Measurements from ENCODE around the gene HCAR2.
"Not testable (repeated sequence)": the region's sequence is repeated elsewhere in the genome, so short reads cannot be mapped to it uniquely, and the experiment has no call there.

DNA sequence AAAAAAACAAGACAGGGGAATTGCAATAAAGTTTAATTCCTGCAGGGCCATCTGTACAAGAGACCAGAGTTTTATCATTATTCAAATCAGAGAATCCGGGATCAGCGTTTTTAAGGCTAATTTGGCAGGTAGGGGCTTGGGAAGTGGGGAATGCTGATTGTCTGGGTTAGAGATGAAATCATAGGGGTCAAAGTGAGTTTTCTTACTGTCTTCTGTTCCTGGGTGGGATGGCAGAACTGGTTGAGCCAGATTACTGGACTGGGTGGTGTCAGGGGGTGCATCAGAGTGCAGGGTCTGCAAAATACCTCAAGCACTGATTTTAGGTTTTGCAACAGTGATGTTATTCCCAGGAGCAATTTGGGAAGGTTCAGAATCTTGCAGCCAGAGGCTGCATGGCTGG lies 7.2 kb upstream of the HCAR2 start:
- not testable (repeated sequence) for TF ChIP-seq ZNF274 (CRISPR knock-in tag; IDR thresholded peaks at IDR 0.05); SIN3A (IDR thresholded peaks at IDR 0.05; ENCODE audit: borderline replicate concordance, low read depth, low read length); DPF2 (CRISPR knock-in tag; IDR thresholded peaks at IDR 0.05; ENCODE audit: borderline replicate concordance, low read depth); AHR (CRISPR knock-in tag; IDR thresholded peaks at IDR 0.05); TAF1 (CRISPR knock-in tag; IDR thresholded peaks at IDR 0.05); KDM4B (CRISPR knock-in tag; IDR thresholded peaks at IDR 0.05); ZKSCAN1 (IDR thresholded peaks at IDR 0.05; ENCODE audit: low read length); POLR2A (IDR thresholded peaks at IDR 0.05; ENCODE audit: insufficient read depth in 1 of 2, low read depth in 2 of 2, low read length in 2 of 2)
- TF ChIP-seq, protein P1, sequence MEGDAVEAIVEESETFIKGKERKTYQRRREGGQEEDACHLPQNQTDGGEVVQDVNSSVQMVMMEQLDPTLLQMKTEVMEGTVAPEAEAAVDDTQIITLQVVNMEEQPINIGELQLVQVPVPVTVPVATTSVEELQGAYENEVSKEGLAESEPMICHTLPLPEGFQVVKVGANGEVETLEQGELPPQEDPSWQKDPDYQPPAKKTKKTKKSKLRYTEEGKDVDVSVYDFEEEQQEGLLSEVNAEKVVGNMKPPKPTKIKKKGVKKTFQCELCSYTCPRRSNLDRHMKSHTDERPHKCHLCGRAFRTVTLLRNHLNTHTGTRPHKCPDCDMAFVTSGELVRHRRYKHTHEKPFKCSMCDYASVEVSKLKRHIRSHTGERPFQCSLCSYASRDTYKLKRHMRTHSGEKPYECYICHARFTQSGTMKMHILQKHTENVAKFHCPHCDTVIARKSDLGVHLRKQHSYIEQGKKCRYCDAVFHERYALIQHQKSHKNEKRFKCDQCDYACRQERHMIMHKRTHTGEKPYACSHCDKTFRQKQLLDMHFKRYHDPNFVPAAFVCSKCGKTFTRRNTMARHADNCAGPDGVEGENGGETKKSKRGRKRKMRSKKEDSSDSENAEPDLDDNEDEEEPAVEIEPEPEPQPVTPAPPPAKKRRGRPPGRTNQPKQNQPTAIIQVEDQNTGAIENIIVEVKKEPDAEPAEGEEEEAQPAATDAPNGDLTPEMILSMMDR (CRISPR knock-in tag; IDR thresholded peaks at IDR 0.05), result not testable (repeated sequence)
- TF ChIP-seq, protein P2, sequence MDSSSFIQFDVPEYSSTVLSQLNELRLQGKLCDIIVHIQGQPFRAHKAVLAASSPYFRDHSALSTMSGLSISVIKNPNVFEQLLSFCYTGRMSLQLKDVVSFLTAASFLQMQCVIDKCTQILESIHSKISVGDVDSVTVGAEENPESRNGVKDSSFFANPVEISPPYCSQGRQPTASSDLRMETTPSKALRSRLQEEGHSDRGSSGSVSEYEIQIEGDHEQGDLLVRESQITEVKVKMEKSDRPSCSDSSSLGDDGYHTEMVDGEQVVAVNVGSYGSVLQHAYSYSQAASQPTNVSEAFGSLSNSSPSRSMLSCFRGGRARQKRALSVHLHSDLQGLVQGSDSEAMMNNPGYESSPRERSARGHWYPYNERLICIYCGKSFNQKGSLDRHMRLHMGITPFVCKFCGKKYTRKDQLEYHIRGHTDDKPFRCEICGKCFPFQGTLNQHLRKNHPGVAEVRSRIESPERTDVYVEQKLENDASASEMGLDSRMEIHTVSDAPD (CRISPR knock-in tag; IDR thresholded peaks at IDR 0.05), result not testable (repeated sequence)
